NCI-H187 treated with DMSO at 0.1 percent for 48 hours (cell line): ENCODE results near the gene LZTS2.

Source experiments
- DNase-seq: peaks from one replicate; lab custom pipeline; 2025; lab: John Stamatoyannopoulos, UW

LZTS2 gene

GRCh38 chr10:101014230-101014884 lies 14.7 kb downstream of the LZTS2 start:
- DNase-seq = no peak

- DNase-seq = no peak
These were observed 15.5 kb downstream of the LZTS2 start for GRCh38 chr10:101014966-101015581.

- DNase-seq = no peak
These were observed 16.0 kb downstream of the LZTS2 start for GRCh38 chr10:101015582-101015973.

- DNase-seq = no peak
These were observed 17.2 kb downstream of the LZTS2 start for GRCh38 chr10:101016814-101017213.

- no peak for DNase-seq
These were observed 18.6 kb downstream of the LZTS2 start for GRCh38 chr10:101018118-101018599.

- no peak for DNase-seq
These were observed 19.2 kb downstream of the LZTS2 start for GRCh38 chr10:101018600-101019439.

- DNase-seq = no peak
These were observed 19.8 kb downstream of the LZTS2 start for GRCh38 chr10:101019440-101019703.

- no peak for DNase-seq
These were observed 20.9 kb downstream of the LZTS2 start for GRCh38 chr10:101020427-101021075.

- DNase-seq = no peak
These were observed 21.6 kb downstream of the LZTS2 start for GRCh38 chr10:101021239-101021638.

GRCh38 chr10:101021692-101022251 lies 22.2 kb downstream of the LZTS2 start:
- DNase-seq = no peak

GRCh38 chr10:101022967-101023705 lies 23.5 kb downstream of the LZTS2 start:
- no peak for DNase-seq

GRCh38 chr10:101027106-101027720 lies 27.6 kb downstream of the LZTS2 start:
- DNase-seq = no peak

GRCh38 chr10:101028446-101029337 lies 29.1 kb downstream of the LZTS2 start:
- DNase-seq = no peak

- no peak for DNase-seq
These were observed 30.1 kb downstream of the LZTS2 start for GRCh38 chr10:101029520-101030295.

- DNase-seq = no peak
These were observed 31.0 kb downstream of the LZTS2 start for GRCh38 chr10:101030496-101031127.

GRCh38 chr10:101031128-101031795 lies 31.7 kb downstream of the LZTS2 start, which contains the start of the genes PDZD7 and SFXN3:
Gene PDZD7, minus strand, starts transcription at chr10:101031129. Its CDS starts 910 bp downstream, at chr10:101030219.
Gene SFXN3, plus strand, starts transcription at chr10:101031234. Its CDS starts 3,461 bp downstream, at chr10:101034695.
- DNase-seq = peak; percentile 40

GRCh38 chr10:101031796-101032636 lies 32.4 kb downstream of the LZTS2 start:
- DNase-seq = no peak
